ENCODE measurements around the gene CDH23. TPM values are rescaled to one million over a fixed set of nuclear protein-coding genes. Genes with fewer than 3 reads are reported as not detected.

Gene CDH23
- total and polyA plus RNA-seq, 2 donors (not counting 1 experiment from before 2014, with no cell fraction given): 0.37 to 0.89 TPM

- Histone ChIP-seq H2AFZ (ENCODE audit: insufficient read depth, low read depth, low read length, poor library complexity, severe bottlenecking) (no peak overlapping the region), H4K20me1 (ENCODE audit: control insufficient read depth, insufficient read depth, low read length, poor library complexity, severe bottlenecking) (no peaks in the 10 kb centered on the region), H3K9me3 (ENCODE audit: control extremely low read depth in 1 of 3, control insufficient read depth in 2 of 3, insufficient read depth in 1 of 3, low read length in 2 of 3) (no peaks in the 10 kb centered on the region), H3K9ac (ENCODE audit: low read length) (no peak overlapping the region), H3K4me2 (replicated peaks; ENCODE audit: low read depth, low read length, poor library complexity, severe bottlenecking) (no peak overlapping the region), H3K4me3 (ENCODE audit: control extremely low read depth in 1 of 5, extremely low read depth in 1 of 5, insufficient read depth in 1 of 5, low read depth in 2 of 5, low read length in 4 of 5) (no peak overlapping the region), H3K27me3 (replicated peaks in 1 of 4; ENCODE audit: control extremely low read depth in 1 of 4, control insufficient read depth in 3 of 4, insufficient read depth in 4 of 4, low read length in 3 of 4) (peaks cover 0 to 16% (median 6%) of the 10 kb centered on the region in 4 experiments), H3K4me1 (ENCODE audit: control insufficient read depth in 2 of 2, insufficient read depth in 2 of 2, low read length in 2 of 2) (peaks cover 0 to 3% of the 10 kb centered on the region in 2 donors), H3K79me2 (ENCODE audit: control insufficient read depth, insufficient read depth, low read length) (no peaks in the 10 kb centered on the region), H3K27ac (ENCODE audit: low read length in 2 of 2) (no peak overlapping the region), H3K36me3 (replicated peaks in 1 of 2; ENCODE audit: control extremely low read depth in 1 of 2, control insufficient read depth in 1 of 2, extremely low read depth in 1 of 2, insufficient read depth in 2 of 2, low read length in 1 of 2) (no peaks in the 10 kb centered on the region)
- intact Hi-C loops (cut with micrococcal nuclease): no loop called here
- no peak for ATAC-seq (ENCODE audit: low read depth)
- CTCF ChIA-PET: no interaction called here
- no peak overlapping the region for H3K4me3 Mint-ChIP-seq
- WGBS (ENCODE audit: insufficient coverage): 80% methylated on average over 1 of the region's 5 CpGs
- H3K27me3 Mint-ChIP-seq: peaks cover 30% of the 10 kb centered on the region
- POLR2A ChIA-PET: no interaction called here
- no peak overlapping the region for H3K27ac Mint-ChIP-seq
- no peak for TF ChIP-seq CTCF (IDR thresholded peaks at IDR 0.05)
- TF ChIP-seq EZH2 (IDR thresholded peaks at IDR 0.05; ENCODE audit: borderline replicate concordance, insufficient read depth, low read depth, low read length, poor library complexity, severe bottlenecking): no peak
- H3K9me3 Mint-ChIP-seq (ENCODE audit: insufficient read depth): no peaks in the 10 kb centered on the region
- peaks cover 3% of the 10 kb centered on the region for H3K4me1 Mint-ChIP-seq
- DNase-seq: no peak
These were observed 8.5 kb upstream of the CDH23 start for GRCh38 chr10:71388171-71388570.

- no peak for ATAC-seq (ENCODE audit: low read depth)
- TF ChIP-seq EZH2 (IDR thresholded peaks at IDR 0.05; ENCODE audit: borderline replicate concordance, insufficient read depth, low read depth, low read length, poor library complexity, severe bottlenecking) (no peak), CTCF (IDR thresholded peaks at IDR 0.05) (no peak)
- Histone ChIP-seq H3K4me3 (ENCODE audit: control extremely low read depth in 1 of 5, extremely low read depth in 1 of 5, insufficient read depth in 1 of 5, low read depth in 2 of 5, low read length in 4 of 5) (no peak overlapping the region), H3K27ac (ENCODE audit: low read length in 2 of 2) (no peak overlapping the region), H3K36me3 (replicated peaks in 1 of 2; ENCODE audit: control extremely low read depth in 1 of 2, control insufficient read depth in 1 of 2, extremely low read depth in 1 of 2, insufficient read depth in 2 of 2, low read length in 1 of 2) (no peaks in the 10 kb centered on the region), H3K4me1 (ENCODE audit: control insufficient read depth in 2 of 2, insufficient read depth in 2 of 2, low read length in 2 of 2) (peaks cover 0 to 3% of the 10 kb centered on the region in 2 donors), H3K79me2 (ENCODE audit: control insufficient read depth, insufficient read depth, low read length) (no peaks in the 10 kb centered on the region), H2AFZ (ENCODE audit: insufficient read depth, low read depth, low read length, poor library complexity, severe bottlenecking) (no peak overlapping the region), H3K4me2 (replicated peaks; ENCODE audit: low read depth, low read length, poor library complexity, severe bottlenecking) (no peak overlapping the region), H3K9ac (ENCODE audit: low read length) (no peak overlapping the region), H3K9me3 (ENCODE audit: control extremely low read depth in 1 of 3, control insufficient read depth in 2 of 3, insufficient read depth in 1 of 3, low read length in 2 of 3) (no peaks in the 10 kb centered on the region), H4K20me1 (ENCODE audit: control insufficient read depth, insufficient read depth, low read length, poor library complexity, severe bottlenecking) (no peaks in the 10 kb centered on the region), H3K27me3 (replicated peaks in 1 of 4; ENCODE audit: control extremely low read depth in 1 of 4, control insufficient read depth in 3 of 4, insufficient read depth in 4 of 4, low read length in 3 of 4) (peaks cover 0 to 16% (median 6%) of the 10 kb centered on the region in 4 experiments)
- Mint-ChIP-seq H3K9me3 (ENCODE audit: insufficient read depth) (no peaks in the 10 kb centered on the region), H3K27me3 (peaks cover 36% of the 10 kb centered on the region), H3K27ac (no peak overlapping the region), H3K4me1 (peaks cover 3% of the 10 kb centered on the region), H3K4me3 (no peak overlapping the region)
- no peak for DNase-seq
- ChIA-PET CTCF (interaction anchor here (1.1 kb wide), 1 partner anchor 423 kb away, joined by 3 read pairs; no protein-coding TSS in a partner anchor), POLR2A (no interaction called here)
- WGBS (ENCODE audit: insufficient coverage): 91% methylated on average over 8 of the region's 8 CpGs
- intact Hi-C loops (cut with micrococcal nuclease): no loop called here
These were observed 8.0 kb upstream of the CDH23 start for GRCh38 chr10:71388583-71389310.
